ENCODE data around the gene NMT2.

Gene NMT2

GRCh38 chr10:15083674-15084501 lies 84.6 kb downstream of the NMT2 start:
- Histone ChIP-seq H4K12ac (ENCODE audit: low read depth, low read length) (no peak overlapping the region), H3K18ac (ENCODE audit: low read length) (no peak overlapping the region), H3K4me3 (ENCODE audit: low read depth, low read length) (peak overlapping the region; percentile 20), H3K79me1 (ENCODE audit: low read length) (no peaks in the 10 kb centered on the region), H3K36me3 (ENCODE audit: control insufficient read depth in 1 of 2, insufficient read depth in 2 of 2, low read length in 2 of 2) (no peaks in the 10 kb centered on the region), H2BK12ac (ENCODE audit: low read length) (no peak overlapping the region), H4K8ac (ENCODE audit: low read depth, low read length) (no peak overlapping the region), H3K4me1 (ENCODE audit: control insufficient read depth in 1 of 2, insufficient read depth in 2 of 2, low read length in 2 of 2) (peaks cover 0 to 4% of the 10 kb centered on the region in 2 experiments), H3K27ac (ENCODE audit: low read depth, low read length) (no peak overlapping the region), H4K91ac (ENCODE audit: low read depth, low read length) (no peak overlapping the region), H3K9ac (ENCODE audit: low read length) (no peak overlapping the region), H2BK5ac (ENCODE audit: low read depth, low read length, poor library complexity) (no peak overlapping the region), H2BK120ac (ENCODE audit: insufficient read depth, low read length, poor library complexity) (no peak overlapping the region), H3K14ac (ENCODE audit: low read length) (no peak overlapping the region), H3K79me2 (ENCODE audit: control insufficient read depth, insufficient read depth, low read length, poor library complexity) (no peaks in the 10 kb centered on the region), H3K4ac (ENCODE audit: low read depth, low read length) (no peak overlapping the region), H3K27me3 (ENCODE audit: insufficient read depth, low read length) (no peaks in the 10 kb centered on the region), H2AK5ac (ENCODE audit: low read length) (no peak overlapping the region), H3K9me3 (ENCODE audit: insufficient read depth, low read depth, low read length) (no peaks in the 10 kb centered on the region), H3K23ac (ENCODE audit: low read length) (no peak overlapping the region), H2AFZ (ENCODE audit: insufficient read depth, low read length, poor library complexity) (no peak overlapping the region), H3K4me2 (ENCODE audit: low read length) (no peak overlapping the region)
- no CpG with 5 or more reads among the region's 18 CpGs for WGBS (ENCODE audit: extremely low coverage, insufficient coverage, insufficient read length)
- no peak for DNase-seq

- Histone ChIP-seq H2AFZ (ENCODE audit: insufficient read depth, low read length, poor library complexity) (no peak overlapping the region), H4K91ac (ENCODE audit: low read depth, low read length) (no peak overlapping the region), H3K4ac (ENCODE audit: low read depth, low read length) (no peak overlapping the region), H3K14ac (ENCODE audit: low read length) (no peak overlapping the region), H3K27me3 (ENCODE audit: insufficient read depth, low read length) (no peaks in the 10 kb centered on the region), H2BK12ac (ENCODE audit: low read length) (no peak overlapping the region), H3K79me2 (ENCODE audit: control insufficient read depth, insufficient read depth, low read length, poor library complexity) (no peaks in the 10 kb centered on the region), H3K4me1 (ENCODE audit: control insufficient read depth in 1 of 2, insufficient read depth in 2 of 2, low read length in 2 of 2) (no peaks in the 10 kb centered on the region), H3K27ac (ENCODE audit: low read depth, low read length) (no peak overlapping the region), H4K12ac (ENCODE audit: low read depth, low read length) (no peak overlapping the region), H2AK5ac (ENCODE audit: low read length) (no peak overlapping the region), H3K18ac (ENCODE audit: low read length) (no peak overlapping the region), H2BK5ac (ENCODE audit: low read depth, low read length, poor library complexity) (no peak overlapping the region), H3K79me1 (ENCODE audit: low read length) (no peaks in the 10 kb centered on the region), H3K36me3 (ENCODE audit: control insufficient read depth in 1 of 2, insufficient read depth in 2 of 2, low read length in 2 of 2) (no peaks in the 10 kb centered on the region), H3K4me2 (ENCODE audit: low read length) (no peak overlapping the region), H2BK120ac (ENCODE audit: insufficient read depth, low read length, poor library complexity) (no peak overlapping the region), H3K4me3 (ENCODE audit: low read depth, low read length) (no peak overlapping the region), H3K9ac (ENCODE audit: low read length) (no peak overlapping the region), H3K23ac (ENCODE audit: low read length) (no peak overlapping the region), H3K9me3 (ENCODE audit: insufficient read depth, low read depth, low read length) (peaks cover 6% of the 10 kb centered on the region), H4K8ac (ENCODE audit: low read depth, low read length) (no peak overlapping the region)
- no CpG with 5 or more reads among the region's 3 CpGs for WGBS (ENCODE audit: extremely low coverage, insufficient coverage, insufficient read length)
- no peak for DNase-seq
Measured at GRCh38 chr10:15075421-15075820, 93.1 kb downstream of the NMT2 start.

DNA sequence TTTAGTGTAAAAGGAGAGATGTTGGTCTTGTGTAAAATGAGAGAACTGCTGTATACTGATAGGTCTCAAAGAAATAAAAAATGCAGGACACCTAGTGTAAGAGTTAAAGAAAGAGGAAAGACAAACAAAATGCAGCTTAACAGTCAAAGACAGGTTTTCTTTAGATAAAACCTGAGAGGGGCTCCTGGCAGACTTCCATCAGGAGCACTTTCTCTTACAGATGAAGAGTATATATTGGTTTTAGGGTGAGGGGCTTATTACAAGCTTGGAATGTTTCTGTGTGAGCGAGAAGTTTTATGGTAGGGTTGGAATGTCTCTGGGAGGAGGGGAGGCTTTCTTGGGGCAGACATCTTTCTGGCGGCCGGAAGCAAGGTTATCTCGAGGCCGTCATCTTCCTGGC lies 96.1 kb downstream of the NMT2 start:
- Histone ChIP-seq H3K79me1 (ENCODE audit: low read length) (no peaks in the 10 kb centered on the region), H3K4ac (ENCODE audit: low read depth, low read length) (no peak overlapping the region), H3K9ac (ENCODE audit: low read length) (no peak overlapping the region), H3K14ac (ENCODE audit: low read length) (no peak overlapping the region), H3K27me3 (ENCODE audit: insufficient read depth, low read length) (no peaks in the 10 kb centered on the region), H2BK12ac (ENCODE audit: low read length) (no peak overlapping the region), H2AFZ (ENCODE audit: insufficient read depth, low read length, poor library complexity) (no peak overlapping the region), H2BK120ac (ENCODE audit: insufficient read depth, low read length, poor library complexity) (no peak overlapping the region), H4K91ac (ENCODE audit: low read depth, low read length) (no peak overlapping the region), H4K8ac (ENCODE audit: low read depth, low read length) (no peak overlapping the region), H3K4me1 (ENCODE audit: control insufficient read depth in 1 of 2, insufficient read depth in 2 of 2, low read length in 2 of 2) (no peaks in the 10 kb centered on the region), H3K23ac (ENCODE audit: low read length) (no peak overlapping the region), H3K18ac (ENCODE audit: low read length) (no peak overlapping the region), H3K27ac (ENCODE audit: low read depth, low read length) (no peak overlapping the region), H2AK5ac (ENCODE audit: low read length) (no peak overlapping the region), H3K9me3 (ENCODE audit: insufficient read depth, low read depth, low read length) (peaks cover 8% of the 10 kb centered on the region), H3K36me3 (ENCODE audit: control insufficient read depth in 1 of 2, insufficient read depth in 2 of 2, low read length in 2 of 2) (no peaks in the 10 kb centered on the region), H3K79me2 (ENCODE audit: control insufficient read depth, insufficient read depth, low read length, poor library complexity) (no peaks in the 10 kb centered on the region), H3K4me3 (ENCODE audit: low read depth, low read length) (no peak overlapping the region), H4K12ac (ENCODE audit: low read depth, low read length) (no peak overlapping the region), H3K4me2 (ENCODE audit: low read length) (no peak overlapping the region), H2BK5ac (ENCODE audit: low read depth, low read length, poor library complexity) (no peak overlapping the region)
- 100% methylated on average over 1 of the region's 5 CpGs for WGBS (ENCODE audit: extremely low coverage, insufficient coverage, insufficient read length)
- DNase-seq, result no peak

DNA sequence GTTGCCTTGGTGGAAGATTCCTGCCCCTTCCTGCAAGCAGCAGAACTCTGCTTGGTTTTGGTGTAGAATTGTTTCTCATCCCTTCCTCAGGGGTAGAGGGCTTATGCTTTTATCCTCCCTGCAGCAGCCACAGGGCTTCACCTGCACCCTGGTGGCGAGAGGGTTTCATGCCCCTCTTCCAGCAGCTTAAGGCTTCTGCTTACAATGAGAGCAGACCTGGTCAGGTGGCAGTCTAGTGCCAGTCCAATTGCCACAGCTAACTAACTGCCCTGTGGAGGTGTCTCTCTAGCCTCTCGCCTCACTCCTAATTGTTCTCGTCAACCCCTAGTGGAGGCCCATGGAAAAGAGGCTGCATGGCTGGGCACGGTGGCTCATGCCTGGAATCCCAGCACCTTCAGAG lies 99.3 kb downstream of the NMT2 start:
- Histone ChIP-seq H3K23ac (ENCODE audit: low read length) (no peak overlapping the region), H3K36me3 (ENCODE audit: control insufficient read depth in 1 of 2, insufficient read depth in 2 of 2, low read length in 2 of 2) (no peaks in the 10 kb centered on the region), H3K9ac (ENCODE audit: low read length) (no peak overlapping the region), H3K27ac (ENCODE audit: low read depth, low read length) (no peak overlapping the region), H4K12ac (ENCODE audit: low read depth, low read length) (no peak overlapping the region), H3K4me2 (ENCODE audit: low read length) (no peak overlapping the region), H3K14ac (ENCODE audit: low read length) (no peak overlapping the region), H2AK5ac (ENCODE audit: low read length) (no peak overlapping the region), H3K79me1 (ENCODE audit: low read length) (no peaks in the 10 kb centered on the region), H3K4ac (ENCODE audit: low read depth, low read length) (no peak overlapping the region), H3K4me3 (ENCODE audit: low read depth, low read length) (no peak overlapping the region), H2AFZ (ENCODE audit: insufficient read depth, low read length, poor library complexity) (no peak overlapping the region), H2BK120ac (ENCODE audit: insufficient read depth, low read length, poor library complexity) (no peak overlapping the region), H2BK12ac (ENCODE audit: low read length) (no peak overlapping the region), H3K9me3 (ENCODE audit: insufficient read depth, low read depth, low read length) (peaks cover 8% of the 10 kb centered on the region), H2BK5ac (ENCODE audit: low read depth, low read length, poor library complexity) (no peak overlapping the region), H4K91ac (ENCODE audit: low read depth, low read length) (no peak overlapping the region), H3K27me3 (ENCODE audit: insufficient read depth, low read length) (no peaks in the 10 kb centered on the region), H3K4me1 (ENCODE audit: control insufficient read depth in 1 of 2, insufficient read depth in 2 of 2, low read length in 2 of 2) (no peaks in the 10 kb centered on the region), H3K79me2 (ENCODE audit: control insufficient read depth, insufficient read depth, low read length, poor library complexity) (no peaks in the 10 kb centered on the region), H3K18ac (ENCODE audit: low read length) (no peak overlapping the region), H4K8ac (ENCODE audit: low read depth, low read length) (no peak overlapping the region)
- no peak for DNase-seq
- no CpG with 5 or more reads among the region's 4 CpGs for WGBS (ENCODE audit: extremely low coverage, insufficient coverage, insufficient read length)

Data from trophoblast cell (in vitro differentiated cells and primary cell).